GM13976 (cell line): ENCODE measurements around the gene RAB7B.

Source experiments
- DNase-seq: peaks from one replicate; pipeline ENCODE4 v3.0.0; 2012; ENCODE audit warnings: low spot score
- CTCF ChIP-seq: IDR thresholded peaks from 2 replicates; pipeline ENCODE4 v1.5.1; 2012; ENCODE audit warnings: borderline replicate concordance, mild to moderate bottlenecking; ENCODE audit not compliant: insufficient read depth; ENCODE audit errors: extremely low read depth, missing control alignments, control extremely low read depth
- in situ Hi-C: fragments of 300-500 bp; cut with MboI; formaldehyde crosslinking; loops from one replicate; pipeline ENCODE4 v1.12.0; 2022; ENCODE audit warnings: low sequenced_read_pairs, mixed read lengths, inconsistent platforms; ENCODE audit not compliant: unreplicated experiment

RAB7B gene

GRCh38 chr1:205965036-205965884 lies 37.9 kb downstream of the RAB7B start:
- no peak for TF ChIP-seq CTCF
- in situ Hi-C loops, result no loop called here
- DNase-seq, result no peak

- no peak for TF ChIP-seq CTCF
- DNase-seq, result no peak
- in situ Hi-C loops, result no loop called here
Measured at GRCh38 chr1:205963352-205964155, 39.6 kb downstream of the RAB7B start.

- in situ Hi-C loops, result no loop called here
- TF ChIP-seq CTCF, result no peak
- no peak for DNase-seq
Measured at GRCh38 chr1:205962821-205963221, 40.4 kb downstream of the RAB7B start.

- no peak for DNase-seq
- no peak for TF ChIP-seq CTCF
- in situ Hi-C loops, result no loop called here
Measured at GRCh38 chr1:205961991-205962820, 41.0 kb downstream of the RAB7B start.

GRCh38 chr1:205961405-205961804 lies 41.8 kb downstream of the RAB7B start:
- in situ Hi-C loops, result no loop called here
- no peak for TF ChIP-seq CTCF
- peak; percentile 67 for DNase-seq

- no peak for TF ChIP-seq CTCF
- in situ Hi-C loops, result no loop called here
- no peak for DNase-seq
Measured at GRCh38 chr1:205959789-205960188, 43.4 kb downstream of the RAB7B start.
